ENCODE measurements around the gene CLEC19A. TPM values are rescaled to one million over a fixed set of nuclear protein-coding genes. Genes with fewer than 3 reads are reported as not detected.

CLEC19A gene
- total RNA-seq, 2 experiments from 2014 or later = not detected

- no peaks in the 10 kb centered on the region for H3K36me3 ChIP-seq (ENCODE audit: insufficient read depth, low read length)
- Mint-ChIP-seq H3K4me3 (no peak overlapping the region), H3K4me1 (ENCODE audit: low read depth) (no peaks in the 10 kb centered on the region), H3K27ac (no peak overlapping the region), H3K36me3 (ENCODE audit: low read depth) (no peaks in the 10 kb centered on the region), H3K9me3 (no peaks in the 10 kb centered on the region), H3K27me3 (no peaks in the 10 kb centered on the region)
- TF ChIP-seq, protein P1, sequence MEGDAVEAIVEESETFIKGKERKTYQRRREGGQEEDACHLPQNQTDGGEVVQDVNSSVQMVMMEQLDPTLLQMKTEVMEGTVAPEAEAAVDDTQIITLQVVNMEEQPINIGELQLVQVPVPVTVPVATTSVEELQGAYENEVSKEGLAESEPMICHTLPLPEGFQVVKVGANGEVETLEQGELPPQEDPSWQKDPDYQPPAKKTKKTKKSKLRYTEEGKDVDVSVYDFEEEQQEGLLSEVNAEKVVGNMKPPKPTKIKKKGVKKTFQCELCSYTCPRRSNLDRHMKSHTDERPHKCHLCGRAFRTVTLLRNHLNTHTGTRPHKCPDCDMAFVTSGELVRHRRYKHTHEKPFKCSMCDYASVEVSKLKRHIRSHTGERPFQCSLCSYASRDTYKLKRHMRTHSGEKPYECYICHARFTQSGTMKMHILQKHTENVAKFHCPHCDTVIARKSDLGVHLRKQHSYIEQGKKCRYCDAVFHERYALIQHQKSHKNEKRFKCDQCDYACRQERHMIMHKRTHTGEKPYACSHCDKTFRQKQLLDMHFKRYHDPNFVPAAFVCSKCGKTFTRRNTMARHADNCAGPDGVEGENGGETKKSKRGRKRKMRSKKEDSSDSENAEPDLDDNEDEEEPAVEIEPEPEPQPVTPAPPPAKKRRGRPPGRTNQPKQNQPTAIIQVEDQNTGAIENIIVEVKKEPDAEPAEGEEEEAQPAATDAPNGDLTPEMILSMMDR (IDR thresholded peaks at IDR 0.05) = no peak
- ATAC-seq (ENCODE audit: poor library complexity) (no peak), DNase-seq (no peak)
- no peak overlapping the region for H3K27ac ChIP-seq (ENCODE audit: low read depth in 1 of 2, low read length in 2 of 2)
- no peak overlapping the region for H3K4me3 ChIP-seq (ENCODE audit: low read length)
- no peaks in the 10 kb centered on the region for H3K4me1 ChIP-seq (ENCODE audit: insufficient read depth, low read length)
- H3K27me3 ChIP-seq (ENCODE audit: control insufficient read depth in 1 of 2, insufficient read depth in 2 of 2, low read length in 2 of 2) = no peaks in the 10 kb centered on the region
- intact Hi-C loops (cut with DNase I, micrococcal nuclease) = no loop called here
- ChIA-PET CTCF (no interaction called here), POLR2A (no interaction called here)
- H3K9me3 ChIP-seq (ENCODE audit: control insufficient read depth in 1 of 2, insufficient read depth in 1 of 2, low read length in 2 of 2) = no peaks in the 10 kb centered on the region
Measured at GRCh38 chr16:19281246-19281645, 4.3 kb upstream of the CLEC19A start.

GRCh38 chr16:19282101-19282500, 3.4 kb upstream of the CLEC19A start:
- intact Hi-C loops (cut with DNase I, micrococcal nuclease) = no loop called here
- POLR2A ChIA-PET = no interaction called here
- H3K4me1 ChIP-seq (ENCODE audit: insufficient read depth, low read length) = no peaks in the 10 kb centered on the region
- no peak overlapping the region for H3K4me3 ChIP-seq (ENCODE audit: low read length)
- no peak for DNase-seq
- CTCF ChIA-PET = no interaction called here
- Mint-ChIP-seq H3K27ac (no peak overlapping the region), H3K9me3 (no peaks in the 10 kb centered on the region), H3K4me3 (no peak overlapping the region), H3K27me3 (no peaks in the 10 kb centered on the region), H3K36me3 (ENCODE audit: low read depth) (no peaks in the 10 kb centered on the region), H3K4me1 (ENCODE audit: low read depth) (no peaks in the 10 kb centered on the region)
- H3K36me3 ChIP-seq (ENCODE audit: insufficient read depth, low read length) = no peaks in the 10 kb centered on the region
- no peak for ATAC-seq (ENCODE audit: poor library complexity)
- H3K9me3 ChIP-seq (ENCODE audit: control insufficient read depth in 1 of 2, insufficient read depth in 1 of 2, low read length in 2 of 2) = no peaks in the 10 kb centered on the region
- TF ChIP-seq, protein P1 (IDR thresholded peaks at IDR 0.05) = no peak
- H3K27ac ChIP-seq (ENCODE audit: low read depth in 1 of 2, low read length in 2 of 2) = no peak overlapping the region
- no peaks in the 10 kb centered on the region for H3K27me3 ChIP-seq (ENCODE audit: control insufficient read depth in 1 of 2, insufficient read depth in 2 of 2, low read length in 2 of 2)

- Mint-ChIP-seq H3K4me1 (ENCODE audit: low read depth) (no peaks in the 10 kb centered on the region), H3K4me3 (no peak overlapping the region), H3K27ac (no peak overlapping the region), H3K36me3 (ENCODE audit: low read depth) (no peaks in the 10 kb centered on the region), H3K9me3 (no peaks in the 10 kb centered on the region), H3K27me3 (no peaks in the 10 kb centered on the region)
- Histone ChIP-seq H3K4me1 (ENCODE audit: insufficient read depth, low read length) (no peaks in the 10 kb centered on the region), H3K9me3 (ENCODE audit: control insufficient read depth in 1 of 2, insufficient read depth in 1 of 2, low read length in 2 of 2) (no peaks in the 10 kb centered on the region), H3K27me3 (ENCODE audit: control insufficient read depth in 1 of 2, insufficient read depth in 2 of 2, low read length in 2 of 2) (no peaks in the 10 kb centered on the region), H3K36me3 (ENCODE audit: insufficient read depth, low read length) (no peaks in the 10 kb centered on the region), H3K27ac (ENCODE audit: low read depth in 1 of 2, low read length in 2 of 2) (no peak overlapping the region), H3K4me3 (ENCODE audit: low read length) (no peak overlapping the region)
- ATAC-seq (ENCODE audit: poor library complexity) (no peak), DNase-seq (no peak)
- intact Hi-C loops (cut with DNase I, micrococcal nuclease) = no loop called here
- ChIA-PET CTCF (no interaction called here), POLR2A (no interaction called here)
- TF ChIP-seq, protein P1 (IDR thresholded peaks at IDR 0.05) = no peak
Measured at GRCh38 chr16:19283637-19284036, 1.9 kb upstream of the CLEC19A start.
